Neutrophil (primary cell): Measurements from ENCODE around the gene ZNF469.

Experiments used
- H3K27ac ChIP-seq: fragments of 200-600 bp; sonication (generic); 2 replicates; pipeline ENCODE4 v1.5.1; 2016; ENCODE audit warnings: mild to moderate bottlenecking, moderate library complexity
- H3K27me3 ChIP-seq: fragments of 200-600 bp; sonication (generic); 2 replicates; pipeline ENCODE4 v1.6.0; 2016; ENCODE audit warnings: mild to moderate bottlenecking
- H3K36me3 ChIP-seq: fragments of 200-600 bp; sonication (generic); 2 replicates; pipeline ENCODE4 v1.5.1; 2017
- H3K4me1 ChIP-seq, 2 experiments: fragments of 200-600 bp in 1 of 2; sonication (generic) in 1 of 2; 1 replicate in 1 of 2; 2 replicates in 1 of 2; pipeline versions ENCODE4 v1.5.1 to v1.6.1; 2013 to 2016; ENCODE audit warnings: low read depth in 1 of 2, low read length in 1 of 2, mild to moderate bottlenecking in 1 of 2, moderate library complexity in 1 of 2; ENCODE audit not compliant: control insufficient read depth in 1 of 2, insufficient read depth in 1 of 2
- H3K4me3 ChIP-seq, 2 experiments: fragments of 200-600 bp in 1 of 2; sonication (generic) in 1 of 2; 1 replicate in 1 of 2; 2 replicates in 1 of 2; pipeline ENCODE4 v1.5.1; 2013 to 2016; ENCODE audit warnings: low read depth in 1 of 2, low read length in 1 of 2, mild to moderate bottlenecking in 1 of 2, moderate library complexity in 1 of 2
- H3K9me3 ChIP-seq: fragments of 200-600 bp; sonication (generic); 2 replicates; pipeline ENCODE4 v1.5.1; 2016
- CTCF ChIP-seq: fragments of 200-600 bp; sonication (generic); IDR thresholded peaks from 2 replicates; pipeline ENCODE4 v1.5.1; 2016; ENCODE audit warnings: antibody characterized with exemption

ZNF469 gene

GRCh38 chr16:88392616-88393015 is 9.9 kb downstream of the ZNF469 start:
- H3K4me3 ChIP-seq, result no peak overlapping the region

GRCh38 chr16:88393034-88393433 is 10.3 kb downstream of the ZNF469 start:
- Histone ChIP-seq H3K9me3 (no peaks in the 10 kb centered on the region), H3K27ac (no peak overlapping the region), H3K36me3 (no peaks in the 10 kb centered on the region), H3K4me1 (no peaks in the 10 kb centered on the region), H3K4me3 (no peak overlapping the region), H3K27me3 (peaks cover 32% of the 10 kb centered on the region)
- TF ChIP-seq CTCF, result no peak

More at GRCh38 chr16:88392616-88393015, 9.9 kb downstream of the ZNF469 start:
- Histone ChIP-seq H3K36me3 (no peaks in the 10 kb centered on the region), H3K4me1 (no peaks in the 10 kb centered on the region), H3K27me3 (peaks cover 36% of the 10 kb centered on the region), H3K27ac (no peak overlapping the region), H3K9me3 (no peaks in the 10 kb centered on the region)
- TF ChIP-seq CTCF, result no peak

GRCh38 chr16:88393571-88393970 is 10.8 kb downstream of the ZNF469 start:
- Histone ChIP-seq H3K9me3 (no peaks in the 10 kb centered on the region), H3K27me3 (peaks cover 27% of the 10 kb centered on the region), H3K27ac (no peak overlapping the region), H3K36me3 (no peaks in the 10 kb centered on the region), H3K4me3 (no peak overlapping the region), H3K4me1 (no peaks in the 10 kb centered on the region)
- no peak for TF ChIP-seq CTCF

GRCh38 chr16:88394426-88394825 is 11.7 kb downstream of the ZNF469 start:
- Histone ChIP-seq H3K36me3 (no peaks in the 10 kb centered on the region), H3K4me3 (no peak overlapping the region), H3K27me3 (peaks cover 27% of the 10 kb centered on the region), H3K4me1 (no peaks in the 10 kb centered on the region), H3K27ac (no peak overlapping the region), H3K9me3 (no peaks in the 10 kb centered on the region)
- no peak for TF ChIP-seq CTCF

GRCh38 chr16:88395669-88396584 is 13.2 kb downstream of the ZNF469 start:
- no peak for TF ChIP-seq CTCF
- Histone ChIP-seq H3K4me3 (no peak overlapping the region), H3K27me3 (peaks cover 25% of the 10 kb centered on the region), H3K4me1 (no peaks in the 10 kb centered on the region), H3K9me3 (no peaks in the 10 kb centered on the region), H3K36me3 (no peaks in the 10 kb centered on the region), H3K27ac (no peak overlapping the region)
